ENCODE data around the gene AQP12B.

DNA sequence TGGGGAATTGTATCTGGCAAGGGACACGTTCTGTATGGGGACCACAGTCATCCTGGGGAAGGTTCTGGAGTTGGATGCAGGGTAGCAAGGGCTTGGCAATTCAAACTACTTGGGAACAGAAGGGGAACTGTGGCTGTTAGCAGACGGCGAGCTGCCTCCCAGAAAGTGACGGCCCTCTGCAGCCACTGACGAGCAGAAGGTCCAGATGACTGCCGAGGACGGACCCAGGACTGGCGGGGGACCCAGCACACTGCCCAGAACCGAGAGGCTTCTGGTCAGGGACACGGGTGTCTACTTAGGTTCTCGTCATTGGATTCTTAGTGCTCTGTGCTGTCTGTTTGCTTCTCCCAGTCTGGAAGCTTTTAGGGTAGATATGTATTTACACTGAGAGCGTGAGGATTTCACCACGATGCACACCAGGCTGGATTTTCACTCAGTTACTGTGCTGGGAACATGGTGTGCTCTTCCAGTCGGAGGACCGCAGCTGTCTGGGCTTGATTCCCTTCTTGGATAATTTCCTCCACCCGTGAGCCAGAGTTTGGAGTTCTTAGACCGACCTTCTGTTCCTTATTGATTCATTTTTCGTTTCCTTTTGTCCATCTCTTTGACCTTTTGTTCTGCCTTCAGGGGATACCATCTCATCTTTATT is 44.0 kb downstream of the AQP12B start:
- TF ChIP-seq, protein P1, sequence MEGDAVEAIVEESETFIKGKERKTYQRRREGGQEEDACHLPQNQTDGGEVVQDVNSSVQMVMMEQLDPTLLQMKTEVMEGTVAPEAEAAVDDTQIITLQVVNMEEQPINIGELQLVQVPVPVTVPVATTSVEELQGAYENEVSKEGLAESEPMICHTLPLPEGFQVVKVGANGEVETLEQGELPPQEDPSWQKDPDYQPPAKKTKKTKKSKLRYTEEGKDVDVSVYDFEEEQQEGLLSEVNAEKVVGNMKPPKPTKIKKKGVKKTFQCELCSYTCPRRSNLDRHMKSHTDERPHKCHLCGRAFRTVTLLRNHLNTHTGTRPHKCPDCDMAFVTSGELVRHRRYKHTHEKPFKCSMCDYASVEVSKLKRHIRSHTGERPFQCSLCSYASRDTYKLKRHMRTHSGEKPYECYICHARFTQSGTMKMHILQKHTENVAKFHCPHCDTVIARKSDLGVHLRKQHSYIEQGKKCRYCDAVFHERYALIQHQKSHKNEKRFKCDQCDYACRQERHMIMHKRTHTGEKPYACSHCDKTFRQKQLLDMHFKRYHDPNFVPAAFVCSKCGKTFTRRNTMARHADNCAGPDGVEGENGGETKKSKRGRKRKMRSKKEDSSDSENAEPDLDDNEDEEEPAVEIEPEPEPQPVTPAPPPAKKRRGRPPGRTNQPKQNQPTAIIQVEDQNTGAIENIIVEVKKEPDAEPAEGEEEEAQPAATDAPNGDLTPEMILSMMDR (IDR thresholded peaks at IDR 0.05): no peak
- TF ChIP-seq POLR2A (IDR thresholded peaks at IDR 0.05): no peak

Measured in uterus (tissue), 2 donors.